HepG2 (cell line): ENCODE data around the gene DALRD3. TPM values are rescaled to one million over a fixed set of nuclear protein-coding genes. Genes with fewer than 3 reads are reported as not detected.

Experiments used
- ATAC-seq: fragments of 200-7000 bp; cut with Tn5 transposase; 3 replicates; pipeline ENCODE4 v1.9.1; 2020; ENCODE audit warnings: mild to moderate bottlenecking, moderate library complexity
- BruUV-seq: library from RNA; stranded (reverse); fragments of 400-500 nt; replicated peaks from 2 replicates; lab custom pipeline; 2021; lab: Mats Ljungman, UMichigan
- CTCF ChIA-PET: fragments of 300-600 bp; formaldehyde crosslinking; extraction: SDS; loops from one replicate; lab custom pipeline; 2021; ENCODE audit warnings: low total read pairs, inconsistent platforms, low intra/inter-chr PET ratio; lab: Yijun Ruan, JAX
- POLR2A ChIA-PET: fragments of 350-600 bp; sonication (Branson Sonifier 250); formaldehyde crosslinking; loops from one replicate; lab custom pipeline; 2020; ENCODE audit warnings: antibody characterized with exemption, inconsistent platforms; lab: Yijun Ruan, JAX
- DNase-seq: peaks from one replicate; pipeline ENCODE4 v3.0.0-alpha.2; 2015; ENCODE audit warnings: low spot score
- FAIRE-seq: peaks from 3 replicates; lab custom pipeline; 2011; peaks lifted over from hg19 to GRCh38; lab: Jason Lieb, UNC
- H2AFZ ChIP-seq: one replicate; pipeline ENCODE4 v1.6.1; 2011; ENCODE audit warnings: low read length, inconsistent platforms
- H3K27ac ChIP-seq: fragments of 300-600 bp; 3 replicates; pipeline ENCODE4 v1.8.0; 2011; ENCODE audit warnings: mixed run types, mild to moderate bottlenecking, mixed read lengths, low read length, inconsistent platforms; ENCODE audit not compliant: insufficient read depth; ENCODE audit errors: extremely low read length
- H3K27me3 ChIP-seq, 2 experiments: fragments of 200-600 bp in 1 of 2; 2 replicates in 1 of 2; 3 replicates in 1 of 2; pipeline versions ENCODE4 v1.6.0 to v1.8.0; 2011; ENCODE audit warnings: low read length in 2 of 2, mild to moderate bottlenecking in 2 of 2, moderate library complexity in 2 of 2, inconsistent platforms in 1 of 2; ENCODE audit not compliant: insufficient read depth in 2 of 2, control insufficient read depth in 1 of 2
- H3K36me3 ChIP-seq, 2 experiments: fragments of 200-600 bp in 1 of 2; replicated peaks in 1 of 2; 2 replicates in 1 of 2; 3 replicates in 1 of 2; pipeline versions ENCODE4 v1.5.1 to v1.8.0; 2011; ENCODE audit warnings: low read length in 2 of 2, inconsistent platforms in 1 of 2; ENCODE audit not compliant: insufficient read depth in 2 of 2, control insufficient read depth in 1 of 2
- H3K4me1 ChIP-seq: 2 replicates; pipeline ENCODE4 v1.5.1; 2012; ENCODE audit warnings: low read length, inconsistent platforms; ENCODE audit not compliant: insufficient read depth
- H3K4me2 ChIP-seq: 2 replicates; pipeline ENCODE4 v1.6.0; 2011; ENCODE audit warnings: low read depth, low read length, inconsistent platforms
- H3K4me3 ChIP-seq, 3 experiments: fragments of 200-600 bp in 1 of 3; sonication (generic), shearing (Covaris generic) in 1 of 3; replicated peaks in 1 of 3; 2 replicates each; pipeline ENCODE4 v1.5.1; 2011 to 2016; ENCODE audit warnings: low read length in 3 of 3, inconsistent platforms in 2 of 3, low read depth in 2 of 3, mild to moderate bottlenecking in 2 of 3, control low read depth in 1 of 3, mixed read lengths in 1 of 3; ENCODE audit not compliant: insufficient read depth in 1 of 3
- H3K79me2 ChIP-seq: one replicate; pipeline ENCODE4 v1.6.1; 2011; ENCODE audit warnings: low read length, inconsistent platforms; ENCODE audit not compliant: insufficient read depth
- H3K9ac ChIP-seq: 2 replicates; pipeline ENCODE4 v1.6.0; 2011; ENCODE audit warnings: mild to moderate bottlenecking, low read depth, low read length, inconsistent platforms; ENCODE audit not compliant: insufficient read depth
- H3K9me3 ChIP-seq: 2 replicates; pipeline ENCODE4 v1.5.1; 2012; ENCODE audit warnings: mild to moderate bottlenecking, low read length
- H4K20me1 ChIP-seq: 2 replicates; pipeline ENCODE4 v1.6.0; 2011; ENCODE audit warnings: inconsistent platforms, mild to moderate bottlenecking, low read length, moderate library complexity; ENCODE audit not compliant: insufficient read depth
- BRD4 ChIP-seq: sonication (generic); formaldehyde crosslinking; IDR thresholded peaks from 2 replicates; pipeline ENCODE4 v1.4.0; 2020; ENCODE audit warnings: missing genetic modification reagents
- ZNF776 ChIP-seq: sonication (generic); formaldehyde crosslinking; IDR thresholded peaks from 2 replicates; pipeline ENCODE4 v1.4.0; 2020; ENCODE audit warnings: mild to moderate bottlenecking, missing genetic modification reagents
- WGBS: methylation state at CpG from one replicate; pipeline ENCODE4 v1.1.6; 2017; ENCODE audit warnings: low lambda C conversion rate; 5-methylcytosine and 5-hydroxymethylcytosine counted together
- in situ Hi-C: cut with HindIII; loops from 2 replicates; pipeline ENCODE4 v1.10.0; 2017; ENCODE audit warnings: low pct_unique_long_range_greater_than_20kb; ENCODE audit not compliant: extremely low pct_ligation_motif_present
- intact Hi-C: fragments of 100-400 bp; cut with micrococcal nuclease; formaldehyde crosslinking; loops from one replicate; pipeline ENCODE4 v1.10.0; 2022; ENCODE audit not compliant: unreplicated experiment
- polyA plus RNA-seq, 8 experiments: library from polyadenylated mRNA; depleted of rRNA in 3 of 8; stranded (reverse) in 7 of 8; unstranded in 1 of 8; fragments of >200 nt; fragmentation: Illumina TruSeq in 4 of 8; extraction: Trizol in 4 of 8; gene quantifications; 2 replicates each; pipeline versions ENCODE4 v1.2.1 to v1.2.3, GENCODE V29; 2011 to 2016; ENCODE audit warnings: low read depth in 4 of 8, missing spikeins in 1 of 8, mixed read lengths in 1 of 8; ENCODE audit not compliant: insufficient read depth in 1 of 8
- total RNA-seq, 5 experiments: library from RNA; depleted of rRNA; stranded (reverse); fragments of >200 nt; fragmentation: Illumina TruSeq; extraction: Trizol; gene quantifications; 2 replicates each; pipeline ENCODE4 v1.2.3, GENCODE V29; 2016; ENCODE audit warnings: low read depth in 1 of 5
- TF ChIP-seq, protein P1 (sequence below): sonication (generic); formaldehyde crosslinking; IDR thresholded peaks from 2 replicates; pipeline ENCODE4 v1.5.0; 2020; ENCODE audit warnings: mild to moderate bottlenecking, missing genetic modification reagents

Gene DALRD3
- total and polyA plus RNA-seq, 2 of the 13 experiments (the other 11 are each of a cell fraction or from before 2014, with no cell fraction given) = 19.9 to 36.5 TPM

DNA sequence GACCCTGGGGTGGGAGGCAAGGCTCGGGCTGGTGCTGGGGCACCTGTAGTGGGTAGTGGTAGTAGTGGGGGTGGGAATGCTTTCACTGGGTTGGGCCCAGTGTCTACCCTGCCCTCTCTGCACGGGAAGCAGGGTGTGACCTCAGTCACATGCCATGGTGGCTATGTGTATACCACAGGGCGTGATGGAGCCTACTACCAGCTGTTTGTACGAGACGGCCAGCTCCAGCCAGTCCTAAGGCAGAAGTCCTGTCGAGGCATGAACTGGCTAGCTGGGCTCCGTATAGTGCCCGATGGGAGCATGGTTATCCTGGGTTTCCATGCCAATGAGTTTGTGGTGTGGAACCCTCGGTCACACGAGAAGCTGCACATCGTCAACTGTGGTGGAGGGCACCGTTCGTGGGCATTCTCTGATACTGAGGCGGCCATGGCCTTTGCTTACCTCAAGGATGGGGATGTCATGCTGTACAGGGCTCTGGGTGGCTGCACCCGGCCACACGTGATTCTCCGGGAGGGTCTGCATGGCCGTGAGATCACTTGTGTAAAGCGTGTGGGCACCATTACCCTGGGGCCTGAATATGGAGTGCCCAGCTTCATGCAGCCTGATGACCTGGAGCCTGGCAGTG lies 5.2 kb downstream of the DALRD3 start:
- Histone ChIP-seq H4K20me1 (peaks cover 30% of the 10 kb centered on the region), H3K9me3 (no peaks in the 10 kb centered on the region), H3K4me3 (no peak overlapping the region), H3K27me3 (no peaks in the 10 kb centered on the region), H2AFZ (no peak overlapping the region), H3K36me3 (peaks cover 20 to 48% of the 10 kb centered on the region in 2 experiments), H3K79me2 (peaks cover 25% of the 10 kb centered on the region)
- ATAC-seq = no peak
- CTCF ChIA-PET = interaction anchor here (1.5 kb wide), 1 partner anchor 25 kb away, joined by 12 read pairs; no protein-coding TSS in a partner anchor
- intact Hi-C loops (no loop called here), in situ Hi-C loops (no loop called here)
- WGBS = 97% methylated on average over 12 of the region's 19 CpGs
- no peak for FAIRE-seq
- no peak for DNase-seq
- TF ChIP-seq BRD4 (CRISPR knock-in tag) (no peak), ZNF776 (CRISPR knock-in tag) (peak; percentile 4; the same call in 1 of the 2 replicates)
- TF ChIP-seq, protein P1, sequence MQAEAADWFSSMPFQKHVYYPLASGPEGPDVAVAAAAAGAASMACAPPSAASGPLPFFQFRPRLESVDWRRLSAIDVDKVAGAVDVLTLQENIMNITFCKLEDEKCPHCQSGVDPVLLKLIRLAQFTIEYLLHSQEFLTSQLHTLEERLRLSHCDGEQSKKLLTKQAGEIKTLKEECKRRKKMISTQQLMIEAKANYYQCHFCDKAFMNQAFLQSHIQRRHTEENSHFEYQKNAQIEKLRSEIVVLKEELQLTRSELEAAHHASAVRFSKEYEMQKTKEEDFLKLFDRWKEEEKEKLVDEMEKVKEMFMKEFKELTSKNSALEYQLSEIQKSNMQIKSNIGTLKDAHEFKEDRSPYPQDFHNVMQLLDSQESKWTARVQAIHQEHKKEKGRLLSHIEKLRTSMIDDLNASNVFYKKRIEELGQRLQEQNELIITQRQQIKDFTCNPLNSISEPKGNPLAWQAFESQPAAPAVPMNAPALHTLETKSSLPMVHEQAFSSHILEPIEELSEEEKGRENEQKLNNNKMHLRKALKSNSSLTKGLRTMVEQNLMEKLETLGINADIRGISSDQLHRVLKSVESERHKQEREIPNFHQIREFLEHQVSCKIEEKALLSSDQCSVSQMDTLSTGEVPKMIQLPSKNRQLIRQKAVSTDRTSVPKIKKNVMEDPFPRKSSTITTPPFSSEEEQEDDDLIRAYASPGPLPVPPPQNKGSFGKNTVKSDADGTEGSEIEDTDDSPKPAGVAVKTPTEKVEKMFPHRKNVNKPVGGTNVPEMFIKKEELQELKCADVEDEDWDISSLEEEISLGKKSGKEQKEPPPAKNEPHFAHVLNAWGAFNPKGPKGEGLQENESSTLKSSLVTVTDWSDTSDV (CRISPR knock-in tag) = 0 out of 2 replicates have a peak, but pooled peaks have one; percentile 34
- TF ChIP-seq, all 625 proteins: peak for 2
- Histone ChIP-seq H3K9ac (no peak overlapping the region), H3K4me2 (no peak overlapping the region), H3K4me1 (peaks cover 20% of the 10 kb centered on the region), H3K27ac (no peak overlapping the region)
- POLR2A ChIA-PET = interaction anchor here (1.9 to 12.8 kb wide), 2 partner anchors 9 to 25 kb away, joined by 6 to 280 read pairs; partner anchors contain the start of genes DALRD3 and NDUFAF3
- no TSS peak for BruUV-seq
